Medulla oblongata (tissue), 1 donor: Measurements from ENCODE around the gene MET.
A peak's percentile ranks its signal among the peaks of the same experiment; 100 is the strongest.
"Not testable (repeated sequence)": the region's sequence is repeated elsewhere in the genome, so short reads cannot be mapped to it uniquely, and the experiment has no call there.

Source experiments
- DNase-seq: peaks from one replicate; pipeline ENCODE4 v3.0.0-alpha.2; 2015; ENCODE audit errors: extremely low spot score

MET gene

DNA sequence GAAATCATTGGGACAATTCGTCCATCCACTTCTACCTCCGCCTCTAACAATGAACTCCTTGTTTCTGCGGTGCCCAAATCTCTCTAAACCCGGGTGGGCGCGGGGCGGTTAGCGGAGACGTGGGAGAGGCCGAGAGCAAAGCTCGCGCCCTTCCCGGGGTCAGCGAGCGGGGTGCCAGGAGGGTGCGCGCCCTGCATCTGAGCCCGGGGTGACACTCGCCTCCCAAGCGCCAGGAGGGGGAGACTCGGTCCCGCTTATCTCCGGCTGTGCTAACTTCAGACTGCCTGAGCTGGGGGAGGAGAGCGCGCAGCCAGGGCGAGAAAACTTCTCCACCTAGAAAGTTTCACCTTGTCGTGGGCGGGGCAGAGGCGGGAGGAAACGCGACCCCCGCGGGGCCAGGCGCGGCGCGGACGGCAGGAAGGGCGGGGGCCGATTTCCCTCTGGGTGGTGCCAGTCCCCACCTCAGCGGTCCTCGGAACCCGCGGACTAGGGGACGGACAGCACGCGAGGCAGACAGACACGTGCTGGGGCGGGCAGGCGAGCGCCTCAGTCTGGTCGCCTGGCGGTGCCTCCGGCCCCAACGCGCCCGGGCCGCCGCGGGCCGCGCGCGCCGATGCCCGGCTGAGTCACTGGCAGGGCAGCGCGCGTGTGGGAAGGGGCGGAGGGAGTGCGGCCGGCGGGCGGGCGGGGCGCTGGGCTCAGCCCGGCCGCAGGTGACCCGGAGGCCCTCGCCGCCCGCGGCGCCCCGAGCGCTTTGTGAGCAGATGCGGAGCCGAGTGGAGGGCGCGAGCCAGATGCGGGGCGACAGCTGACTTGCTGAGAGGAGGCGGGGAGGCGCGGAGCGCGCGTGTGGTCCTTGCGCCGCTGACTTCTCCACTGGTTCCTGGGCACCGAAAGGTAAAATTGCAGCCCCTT, at the start of gene MET:
Gene MET (plus strand): TSS at position 516 of the 915 bp plus-strand sequence. CDS start 26,889 bp downstream, outside the sequence.
- DNase-seq, result peak; percentile 40

DNA sequence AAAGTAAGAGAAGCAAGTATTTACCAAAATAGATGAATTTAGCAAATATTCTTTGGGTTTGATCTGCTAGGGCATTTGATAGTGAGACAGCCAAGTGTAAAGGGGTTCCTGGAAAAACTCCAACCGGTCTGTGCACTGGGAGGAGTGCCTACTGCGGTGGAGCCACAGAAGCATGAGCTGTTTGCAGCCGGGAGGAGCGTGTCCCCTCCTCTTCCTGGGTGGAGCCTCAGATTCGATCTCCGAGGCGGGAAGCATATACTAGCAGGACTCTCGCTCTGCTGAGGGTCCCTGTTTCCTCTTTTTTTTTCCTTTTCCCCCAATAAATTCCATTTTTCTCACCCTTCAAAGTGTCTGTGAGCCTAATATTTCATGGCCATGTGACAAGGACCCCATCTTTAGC, 45.1 kb upstream of the MET start:
- DNase-seq, result no peak

DNA sequence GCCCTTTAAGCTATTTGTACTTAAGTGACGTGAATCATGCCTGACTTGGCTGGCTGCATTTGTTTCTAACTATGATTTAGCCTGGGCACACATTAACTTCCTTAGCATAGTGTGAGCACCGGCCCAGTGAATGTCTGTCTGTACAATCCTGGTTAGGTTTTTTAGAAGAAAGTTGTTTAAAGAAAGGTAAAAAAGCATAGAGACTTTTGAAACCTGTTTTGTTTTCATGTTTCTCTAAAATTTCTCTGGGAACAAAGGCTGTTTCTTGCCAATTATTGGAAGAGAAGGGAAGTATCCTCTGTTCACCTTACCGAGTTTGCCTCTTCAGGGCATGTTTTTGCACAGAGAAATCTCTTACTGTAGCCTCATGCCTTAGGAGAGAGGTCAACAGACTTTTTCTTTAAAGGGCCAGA, 42.9 kb upstream of the MET start:
- no peak for DNase-seq

DNA sequence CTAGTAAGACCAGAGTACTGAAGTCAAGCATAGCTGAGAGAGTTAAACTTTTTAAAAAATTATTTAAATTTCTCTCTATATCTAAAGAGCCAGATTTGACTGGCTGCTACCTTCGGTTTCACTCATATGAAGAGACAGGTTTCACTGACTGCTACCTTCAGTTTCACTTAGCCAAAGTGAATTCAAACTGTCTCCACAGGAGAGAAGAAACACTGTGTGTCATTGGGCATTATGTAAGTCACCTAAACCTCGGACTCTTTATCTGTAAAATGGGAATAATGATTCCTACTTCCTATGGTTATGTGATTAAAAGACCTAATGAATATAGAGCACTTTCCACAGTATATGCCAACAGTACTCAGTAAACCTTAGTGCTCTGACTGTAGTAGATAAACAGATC, 41.6 kb upstream of the MET start:
- no peak for DNase-seq

DNA sequence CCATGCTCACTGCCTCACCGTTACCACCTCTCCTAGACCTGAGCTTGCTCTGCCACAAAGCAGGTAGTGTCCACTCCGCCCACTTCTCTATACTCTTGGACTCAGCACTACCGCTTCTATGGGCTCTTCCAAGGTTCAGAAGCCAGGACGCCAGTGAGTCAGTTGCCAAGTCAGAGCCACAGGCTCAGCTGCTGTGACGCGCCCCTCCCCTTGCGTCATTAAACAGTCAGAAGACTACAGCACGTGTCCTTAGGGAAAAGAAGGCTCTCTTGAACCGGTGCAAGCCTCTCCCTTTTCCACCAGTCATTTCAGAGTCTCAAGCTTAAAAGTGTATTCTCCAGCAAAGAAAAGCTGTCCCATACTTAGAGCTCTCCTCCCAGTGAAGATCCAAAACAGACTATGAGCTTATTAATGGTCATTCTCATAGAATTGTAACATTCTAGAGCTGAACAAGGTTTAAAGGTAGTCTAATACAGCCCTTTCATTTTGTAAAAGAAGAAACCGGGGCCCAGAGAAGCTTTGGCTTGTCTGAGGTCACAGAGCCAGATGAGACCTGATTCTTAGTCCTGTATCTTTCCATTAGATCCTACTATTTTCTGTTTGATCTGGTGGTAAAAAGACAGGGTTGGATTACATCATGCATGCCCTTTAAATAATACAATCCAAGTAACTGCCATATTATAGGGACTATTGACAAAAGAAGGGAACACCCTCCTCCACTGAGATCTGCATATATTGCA, 40.9 kb upstream of the MET start:
- peak; percentile 10 for DNase-seq

DNA sequence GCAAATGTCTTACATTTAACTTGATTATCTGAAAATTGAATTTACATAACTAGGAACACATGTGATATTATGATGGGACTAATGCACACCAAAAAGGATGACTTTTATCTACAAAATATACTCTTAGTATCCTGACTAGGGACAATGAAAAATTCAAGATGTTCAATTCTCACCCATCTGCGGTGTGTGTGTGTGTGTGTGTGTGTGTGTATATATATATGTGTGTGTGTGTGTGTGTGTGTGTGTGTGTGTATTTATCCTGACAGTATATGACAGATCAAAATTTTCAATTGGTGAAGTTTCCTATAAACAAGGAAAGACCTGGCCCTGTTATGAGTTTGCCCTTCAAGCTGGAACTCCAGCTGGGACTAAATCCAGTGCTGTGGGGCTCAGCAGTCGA, 40.3 kb upstream of the MET start:
- no peak for DNase-seq

DNA sequence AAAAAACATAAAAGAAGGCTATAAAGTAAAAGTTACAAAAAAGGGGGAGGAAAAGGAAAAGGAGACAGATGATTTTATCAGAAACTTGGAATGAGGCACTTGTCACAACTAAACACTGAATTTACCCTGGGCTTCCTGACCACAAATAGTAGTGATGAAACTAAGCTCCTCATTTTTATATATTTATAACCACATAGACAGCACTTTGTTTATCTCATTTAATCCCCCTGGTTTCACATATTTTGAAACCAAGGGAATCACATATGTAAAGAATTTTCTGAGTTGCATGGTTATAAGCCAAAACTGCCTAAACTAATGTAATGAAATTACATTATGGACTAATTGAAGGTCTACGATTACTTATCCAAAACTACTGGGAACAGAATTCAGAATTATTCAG, 39.6 kb upstream of the MET start:
- no peak for DNase-seq

DNA sequence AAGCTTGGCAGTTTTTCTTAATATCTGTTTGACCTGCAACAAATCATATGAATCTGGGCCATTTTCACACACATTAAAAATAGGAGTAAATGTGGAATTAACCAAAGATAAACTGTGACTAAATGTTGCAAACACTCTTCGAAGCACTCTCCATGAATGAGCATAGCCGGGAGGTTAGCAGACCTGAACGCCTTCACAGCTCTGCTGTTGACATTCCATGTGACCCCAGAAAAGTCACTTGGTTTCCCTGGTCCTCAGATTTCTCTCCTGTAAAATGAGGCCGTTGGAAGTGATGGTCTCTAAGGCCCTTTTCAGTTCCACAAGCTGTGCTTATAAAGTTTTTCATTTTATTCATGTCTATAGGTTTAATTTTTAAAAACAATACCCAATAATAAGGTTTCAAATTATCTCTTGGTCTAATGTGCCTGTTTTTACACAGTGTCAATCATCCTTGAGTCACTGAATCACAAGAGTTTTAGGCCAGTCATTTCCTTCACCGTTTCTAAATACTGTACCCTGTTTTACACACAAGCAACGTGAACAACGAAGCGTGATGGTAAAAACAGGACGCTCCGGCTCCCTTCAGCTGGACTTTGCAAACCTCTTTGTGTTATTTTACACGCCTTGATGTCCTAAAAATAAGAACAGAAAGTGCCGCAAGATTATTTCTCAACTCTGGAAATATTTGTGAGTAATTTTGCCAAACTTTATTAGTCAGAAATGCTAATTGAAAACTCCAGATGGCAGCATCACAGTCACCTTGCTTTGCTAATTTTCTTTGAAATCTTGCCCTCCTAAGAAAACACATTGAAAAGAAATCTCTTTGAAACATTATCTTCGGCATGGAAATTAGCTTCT, 38.6 kb upstream of the MET start:
- DNase-seq, result no peak

DNA sequence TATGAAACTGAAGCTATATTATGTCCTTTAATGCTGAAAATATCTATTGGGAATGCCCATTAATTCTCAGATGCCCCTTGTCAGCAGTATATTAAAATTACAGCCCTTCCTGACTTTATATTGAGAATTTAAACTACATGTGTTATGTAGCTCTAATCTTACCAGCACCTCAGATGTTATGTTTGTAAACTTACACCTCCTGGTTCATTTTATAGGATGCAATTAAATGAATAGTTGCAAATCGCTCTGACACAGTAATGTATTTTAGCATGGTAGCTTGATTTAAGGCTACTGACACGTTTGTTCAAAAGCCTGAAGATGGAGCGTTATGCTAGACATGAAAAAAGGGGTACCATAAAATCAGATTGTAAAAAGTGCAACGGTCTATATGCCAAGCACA, 35.0 kb upstream of the MET start:
- DNase-seq, result no peak

DNA sequence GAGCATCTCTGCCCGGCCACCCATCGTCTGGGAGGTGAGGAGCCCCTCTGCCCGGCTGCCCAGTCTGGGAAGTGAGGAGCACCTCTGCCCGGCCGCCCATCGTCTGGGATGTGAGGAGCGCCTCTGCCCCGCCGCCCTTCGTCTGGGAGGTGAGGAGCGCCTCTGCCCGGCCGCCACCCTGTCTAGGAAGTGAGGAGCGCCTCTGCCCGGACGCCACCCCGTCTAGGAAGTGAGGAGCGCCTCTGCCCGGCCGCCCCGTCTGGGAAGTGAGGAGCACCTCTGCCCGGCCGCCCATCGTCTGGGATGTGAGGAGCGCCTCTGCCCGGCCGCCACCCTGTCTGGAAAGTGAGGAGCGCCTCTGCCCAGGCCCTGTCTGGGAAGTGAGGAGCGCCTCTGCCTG, 33.4 kb upstream of the MET start:
- not testable (repeated sequence) for DNase-seq

DNA sequence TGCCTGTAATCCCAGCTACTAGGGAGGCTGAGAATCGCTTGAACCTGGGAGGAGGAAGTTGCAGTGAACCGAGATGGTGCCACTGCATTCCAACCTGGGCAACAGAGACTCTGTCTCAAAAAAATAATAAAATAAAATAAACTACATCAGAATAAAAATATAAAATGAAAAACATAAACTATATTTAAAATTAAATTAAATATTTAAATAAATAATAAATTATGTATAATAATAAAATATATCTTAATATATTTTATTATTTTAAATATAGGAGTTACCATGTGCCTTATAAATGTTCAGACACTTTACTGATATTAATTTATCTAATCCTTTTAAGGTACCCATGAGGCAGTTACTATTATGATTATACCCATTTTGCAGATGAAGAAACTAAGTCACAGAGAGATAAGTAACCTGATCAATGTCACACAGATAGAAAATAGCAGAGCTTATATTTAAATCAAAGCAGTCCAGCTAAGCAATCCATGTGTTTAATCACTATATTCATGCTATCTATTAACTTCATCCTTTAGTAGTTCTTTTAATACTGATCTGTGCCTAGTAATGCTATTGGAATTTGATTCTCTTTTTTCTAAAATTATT, 30.3 kb upstream of the MET start:
- DNase-seq, result no peak

DNA sequence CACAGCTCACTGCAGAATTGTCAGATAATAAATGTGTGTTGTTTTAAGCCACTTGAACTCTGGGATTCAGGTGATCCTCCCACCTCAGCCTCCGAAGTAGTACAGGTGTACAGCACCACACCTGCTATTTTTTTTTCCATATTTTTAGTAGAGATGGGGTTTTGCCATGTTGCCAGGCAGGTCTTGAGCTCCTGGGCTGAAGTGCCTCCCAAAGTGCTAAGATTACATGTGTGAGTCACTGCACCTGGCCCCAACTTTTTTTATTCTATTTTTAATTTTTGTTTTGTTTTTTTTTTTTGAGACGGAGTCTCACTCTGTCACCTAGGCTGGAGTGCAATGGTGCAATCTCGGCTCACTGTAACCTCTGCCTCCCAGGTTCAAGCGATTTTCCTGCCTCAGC, 28.8 kb upstream of the MET start:
- not testable (repeated sequence) for DNase-seq

DNA sequence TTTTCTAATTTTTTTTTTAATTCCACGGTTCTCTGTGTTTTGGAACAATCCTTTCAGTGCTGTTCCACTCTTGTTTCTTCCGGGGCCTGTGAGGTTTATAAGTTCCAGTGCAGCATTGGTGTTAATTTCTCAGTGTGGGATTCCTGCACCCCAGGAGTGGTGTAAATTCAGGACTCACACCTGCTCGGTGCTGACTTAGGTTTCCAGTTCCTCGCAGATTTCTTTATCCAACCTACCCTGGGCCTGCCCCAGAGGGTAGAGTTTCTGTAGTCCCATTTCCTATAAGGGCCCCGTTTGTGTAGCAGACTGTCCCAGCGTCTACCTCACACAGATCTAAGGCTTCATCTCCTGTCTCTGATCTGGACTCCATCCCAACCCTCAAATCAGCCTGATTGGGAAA, 27.4 kb upstream of the MET start:
- DNase-seq, result no peak

DNA sequence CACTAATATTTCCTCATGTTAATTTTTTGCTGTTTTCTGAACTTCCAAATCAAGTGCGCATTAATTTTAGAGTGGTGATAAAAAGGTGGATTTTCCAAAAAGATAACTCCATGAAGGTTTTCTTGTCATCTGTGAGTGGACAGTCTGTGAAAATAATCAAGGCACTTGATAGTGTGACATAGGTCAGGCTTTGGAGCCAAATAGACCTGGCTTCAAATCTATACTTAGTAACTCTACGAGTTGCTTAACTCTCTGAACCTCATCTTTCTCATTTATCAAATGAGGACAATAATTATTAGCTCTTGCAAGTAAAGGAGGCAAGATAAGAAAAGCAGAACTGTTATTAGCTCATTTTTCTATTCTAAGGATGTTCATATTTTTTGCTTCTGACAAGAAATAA, 24.7 kb upstream of the MET start:
- no peak for DNase-seq

DNA sequence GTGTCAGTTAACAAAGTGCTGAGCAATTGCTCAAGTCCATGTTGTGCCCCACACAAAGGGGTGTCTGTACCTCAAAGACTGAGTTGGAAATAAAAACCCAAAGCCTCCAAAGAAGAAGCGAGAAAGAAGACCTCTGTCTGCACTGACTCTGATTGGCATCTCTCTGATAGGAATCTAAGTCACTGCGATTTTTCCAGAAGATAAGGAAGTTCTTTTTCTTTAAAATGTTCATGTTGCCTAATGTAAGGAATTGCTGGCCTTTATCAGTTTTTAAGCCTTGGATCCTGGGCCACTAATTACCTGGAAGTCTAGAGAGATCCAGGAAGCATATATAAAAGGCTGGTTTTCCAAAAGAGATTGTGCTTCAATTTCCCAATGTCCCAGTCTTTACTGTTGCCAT, 24.1 kb upstream of the MET start:
- no peak for DNase-seq

DNA sequence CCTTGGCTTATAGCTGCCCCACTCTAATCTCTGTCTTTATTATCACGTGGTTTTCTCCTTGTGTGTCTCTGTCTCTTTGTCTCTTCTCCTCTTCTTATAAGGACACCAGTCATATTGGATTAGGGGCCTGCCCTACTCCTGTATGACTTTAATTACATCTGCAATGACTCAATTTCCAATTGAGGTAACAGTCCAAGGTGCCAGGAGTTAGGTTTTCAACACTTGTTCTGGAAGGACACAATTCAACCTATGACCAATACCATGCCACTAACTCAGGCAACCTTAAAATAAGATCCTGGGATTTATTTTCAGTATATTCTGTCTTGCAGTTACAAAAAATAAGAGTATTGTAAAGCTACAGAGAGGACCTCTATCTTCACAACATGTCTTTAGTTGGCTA, 21.6 kb upstream of the MET start:
- no peak for DNase-seq

DNA sequence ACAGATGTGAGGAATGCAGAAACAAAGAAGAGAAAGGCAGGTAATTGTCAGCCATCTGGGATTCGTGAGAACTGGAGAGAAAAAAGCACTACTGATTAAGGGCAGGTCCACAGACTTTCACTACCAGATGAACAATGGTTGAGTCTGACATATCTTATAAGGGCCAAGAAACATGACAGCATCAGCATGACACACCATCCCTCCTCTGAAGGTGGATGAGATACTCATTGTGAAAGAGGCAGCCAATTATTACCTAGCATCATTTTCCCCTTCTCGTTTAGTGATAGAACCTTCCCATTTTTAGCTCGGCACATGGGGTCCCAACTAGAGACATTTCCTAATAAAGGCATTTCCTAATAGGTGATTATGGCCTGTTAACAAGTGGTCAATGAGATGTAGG, 19.2 kb upstream of the MET start:
- DNase-seq, result no peak

DNA sequence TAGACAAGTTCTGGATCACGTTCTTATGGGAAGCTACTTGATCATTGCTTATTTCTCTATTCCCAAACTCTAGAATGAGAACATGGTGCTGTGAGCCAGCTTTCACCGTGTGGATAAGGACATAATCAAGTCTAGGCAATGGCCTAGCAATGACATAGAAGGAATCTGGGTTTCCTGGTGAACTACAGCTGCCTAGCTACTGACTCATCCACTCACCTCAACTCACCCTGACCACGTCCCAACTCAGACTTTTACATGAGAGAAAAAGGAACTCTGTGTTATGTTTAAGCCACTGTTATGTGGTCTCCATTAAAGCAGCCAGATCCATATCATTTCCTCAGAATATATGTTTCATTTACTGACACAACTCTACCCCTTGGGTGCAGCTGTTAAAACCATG, 18.8 kb upstream of the MET start:
- no peak for DNase-seq

DNA sequence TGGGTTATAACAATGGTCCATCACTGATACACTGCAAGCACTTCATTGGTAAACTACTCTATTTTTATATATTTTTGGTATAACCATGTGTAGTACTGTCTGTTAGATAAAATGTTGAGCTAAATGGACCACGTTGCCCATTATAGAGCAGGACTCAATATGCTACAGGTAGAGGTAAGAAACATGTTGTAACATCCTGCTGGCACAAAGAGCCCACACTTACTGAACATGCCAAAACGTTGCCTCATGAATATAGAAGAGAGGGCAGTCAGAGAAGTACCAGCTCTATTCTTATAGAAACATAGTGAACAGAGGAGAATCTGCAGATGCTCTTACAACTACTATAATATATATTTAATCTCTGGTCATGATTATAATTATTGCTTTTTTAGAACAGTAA, 18.4 kb upstream of the MET start:
- no peak for DNase-seq

DNA sequence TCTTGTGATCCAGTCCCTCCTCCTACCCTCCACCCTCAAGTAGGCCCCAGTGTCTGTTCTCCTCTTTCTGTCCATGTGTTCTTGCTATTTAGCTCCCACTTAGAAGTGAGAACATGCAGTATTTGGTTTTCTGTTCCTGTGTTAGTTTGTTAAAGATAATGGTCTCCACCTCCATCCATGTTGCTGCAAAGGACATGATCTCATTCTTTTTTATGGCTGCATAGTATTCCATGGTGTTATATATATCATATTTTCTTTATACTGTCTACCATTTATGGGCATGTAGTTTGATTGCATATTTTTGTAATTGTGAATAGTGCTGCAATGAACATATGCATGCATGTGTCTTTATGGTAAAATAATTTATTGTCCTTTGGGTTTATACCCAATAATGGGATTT, 12.7 kb upstream of the MET start:
- not testable (repeated sequence) for DNase-seq

DNA sequence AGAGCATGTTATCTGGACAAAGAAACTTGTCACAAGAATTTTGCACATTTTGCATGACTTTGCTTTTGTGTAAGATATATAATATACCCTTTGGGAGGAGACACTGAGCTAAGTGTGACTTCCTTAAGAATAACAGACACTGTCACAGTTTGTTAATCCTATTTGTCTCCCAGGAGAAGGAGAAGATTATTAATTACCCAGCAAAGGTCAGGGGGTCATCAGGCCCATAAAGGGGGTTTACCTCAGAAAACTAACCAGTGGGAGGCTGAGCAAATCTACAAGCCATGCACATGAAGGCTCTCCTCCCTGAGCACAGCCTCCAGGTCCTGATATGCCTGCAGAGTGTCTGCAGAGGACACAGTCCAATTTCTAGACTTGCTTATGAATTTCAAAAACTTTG, 10.1 kb upstream of the MET start:
- no peak for DNase-seq

DNA sequence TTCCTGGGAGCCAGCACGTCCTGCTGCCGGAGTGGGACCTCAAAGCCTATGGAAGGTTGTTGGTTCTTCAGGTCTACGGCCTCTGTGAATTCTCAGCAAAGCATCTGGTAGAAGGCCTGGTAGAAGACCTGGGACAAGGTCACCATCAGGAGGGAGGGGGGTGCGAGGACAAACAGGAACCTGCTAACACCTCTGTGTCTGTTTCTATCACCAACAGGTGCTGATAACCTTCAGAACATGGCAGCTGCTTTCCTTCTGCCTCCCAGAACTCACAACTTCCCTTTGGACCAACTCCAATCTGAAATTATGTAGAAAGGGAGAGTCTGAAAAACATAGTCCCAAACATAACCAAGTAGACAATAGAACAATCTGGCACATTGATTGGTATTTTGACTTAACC, 8.3 kb upstream of the MET start:
- DNase-seq, result no peak
